Mononuclear cell (primary cell): ENCODE measurements around the gene SDHAF2. TPM values are rescaled to one million over a fixed set of nuclear protein-coding genes. Genes with fewer than 3 reads are reported as not detected.
"Not testable (repeated sequence)": the region's sequence is repeated elsewhere in the genome, so short reads cannot be mapped to it uniquely, and the experiment has no call there.

Experiments used
- H3K27me3 ChIP-seq: 2 replicates; pipeline ENCODE4 v1.6.0; 2011; ENCODE audit warnings: low read length, control low read depth; ENCODE audit not compliant: insufficient read depth
- H3K4me1 ChIP-seq: 2 replicates; pipeline ENCODE4 v1.5.1; 2011; ENCODE audit warnings: mild to moderate bottlenecking, low read length, control low read depth; ENCODE audit not compliant: insufficient read depth
- H3K4me3 ChIP-seq: 2 replicates; pipeline ENCODE4 v1.5.1; 2011; ENCODE audit warnings: mild to moderate bottlenecking, low read length, moderate library complexity
- H3K9me3 ChIP-seq: 2 replicates; pipeline ENCODE4 v1.5.1; 2011; ENCODE audit warnings: low read depth, mild to moderate bottlenecking, control low read depth, low read length
- total RNA-seq: library from RNA; depleted of rRNA; stranded (reverse); fragments of >200 nt; gene quantifications from one replicate; pipeline ENCODE4 v1.2.3, GENCODE V29; 2012

Gene SDHAF2
- total RNA-seq, 1 donor, result 52.2 TPM

DNA sequence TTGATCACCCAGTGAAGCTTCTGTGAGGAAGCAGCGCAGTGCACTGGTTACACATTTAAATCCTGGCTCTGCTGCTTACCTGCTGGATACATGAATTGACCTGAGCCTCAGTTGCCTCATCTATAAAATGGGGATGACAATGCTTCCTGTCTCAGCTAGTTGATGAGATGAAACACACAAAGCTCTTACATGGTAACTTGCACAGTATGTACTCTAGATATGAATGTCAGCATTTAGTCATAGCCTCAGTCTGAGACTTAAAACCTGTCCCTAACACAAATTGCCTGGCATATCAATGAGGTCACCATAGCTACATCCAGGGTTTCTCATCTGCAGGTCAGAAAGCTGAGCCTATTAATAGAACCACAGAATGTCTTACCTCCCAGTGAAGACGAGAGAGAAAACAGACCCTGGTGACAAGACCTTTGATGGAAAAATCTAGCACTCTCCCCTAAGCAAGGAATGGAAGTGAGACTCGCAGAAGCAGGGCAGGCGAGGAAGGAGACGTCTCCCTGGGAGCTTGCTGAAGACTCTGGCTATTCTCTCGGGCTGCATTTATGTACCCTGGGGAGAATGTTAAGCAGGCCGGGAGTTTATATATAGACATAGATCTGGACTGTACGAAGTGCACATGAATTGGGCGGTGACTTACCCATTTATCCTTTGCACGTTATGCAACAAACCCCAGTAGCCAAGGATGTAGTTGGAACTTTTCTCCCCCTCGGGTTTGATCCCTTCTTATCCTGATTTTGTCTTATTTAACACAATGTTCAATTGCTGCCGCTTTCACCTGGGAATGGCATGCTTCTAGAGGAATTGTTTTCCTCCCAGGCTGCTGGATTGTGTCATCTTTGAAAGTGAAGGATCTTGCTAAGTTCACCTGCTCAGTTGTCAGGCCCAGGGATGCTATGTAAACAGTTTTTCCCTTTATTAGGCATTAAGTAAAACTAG lies 18.0 kb downstream of the SDHAF2 start:
- H3K4me1 ChIP-seq, result no peaks in the 10 kb centered on the region

DNA sequence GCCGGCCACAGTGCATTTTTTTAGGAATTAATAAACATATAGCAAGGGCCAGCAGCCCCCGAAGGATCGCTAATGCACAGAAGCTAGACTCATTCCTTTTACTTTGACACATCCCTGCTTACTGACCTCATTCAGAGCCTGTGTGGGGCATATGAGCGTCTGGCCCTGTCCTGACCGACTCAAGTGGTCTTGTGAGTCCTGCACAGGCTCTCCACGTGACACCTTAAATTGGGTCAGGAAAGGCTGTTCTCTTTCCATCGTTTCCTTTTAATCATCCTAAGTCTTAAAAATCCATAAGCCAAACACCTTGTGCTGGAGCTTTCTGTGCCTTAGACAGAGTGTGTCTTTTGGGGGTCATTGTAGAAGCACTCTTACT lies 18.6 kb downstream of the SDHAF2 start:
- no peaks in the 10 kb centered on the region for H3K27me3 ChIP-seq
- H3K4me3 ChIP-seq, result no peak overlapping the region
- no peaks in the 10 kb centered on the region for H3K4me1 ChIP-seq
- no peaks in the 10 kb centered on the region for H3K9me3 ChIP-seq

More for the DNA sequence above, 18.0 kb downstream of the SDHAF2 start:
- Histone ChIP-seq H3K27me3 (no peaks in the 10 kb centered on the region), H3K9me3 (no peaks in the 10 kb centered on the region), H3K4me3 (no peak overlapping the region)

DNA sequence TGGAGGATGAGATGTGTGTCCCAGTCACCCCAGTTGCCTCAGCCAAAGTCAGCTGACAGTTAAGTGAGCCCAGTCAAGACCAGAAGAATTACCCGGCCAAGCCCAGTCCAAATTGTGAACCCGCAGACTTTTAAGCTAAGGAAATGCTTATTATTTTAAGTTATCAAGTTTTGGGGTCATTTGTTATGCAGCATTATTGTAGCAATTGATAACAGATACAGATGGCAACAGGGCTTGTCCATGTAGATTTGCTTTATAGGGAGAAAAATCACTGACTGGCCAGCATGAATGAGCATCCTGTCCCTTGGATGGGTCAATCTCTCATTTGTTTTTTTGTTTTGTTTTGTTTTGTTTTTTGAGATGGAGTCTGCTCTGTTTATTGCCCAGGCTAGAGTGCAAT lies 22.9 kb downstream of the SDHAF2 start:
- Histone ChIP-seq H3K4me3 (no peak overlapping the region), H3K27me3 (no peaks in the 10 kb centered on the region), H3K9me3 (no peaks in the 10 kb centered on the region), H3K4me1 (no peaks in the 10 kb centered on the region)

DNA sequence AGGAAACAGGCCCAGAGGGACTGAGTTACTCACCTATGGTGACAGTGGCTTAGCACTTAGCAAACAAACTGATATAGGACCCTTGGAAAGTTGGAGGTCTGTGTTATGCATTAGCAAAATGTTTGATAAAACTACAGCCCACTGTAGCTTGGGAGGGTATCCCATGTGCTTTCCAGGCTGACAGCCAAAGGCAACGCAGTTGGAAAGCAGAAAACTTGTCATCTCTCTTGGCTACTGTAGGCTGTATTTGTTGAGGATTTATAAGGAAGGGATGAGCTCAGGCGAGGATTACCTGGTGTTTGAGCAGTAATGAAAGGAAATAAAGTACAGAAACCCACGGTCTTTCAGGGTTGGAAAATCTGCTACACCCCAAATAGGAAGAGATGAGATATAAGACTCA lies 23.8 kb downstream of the SDHAF2 start:
- Histone ChIP-seq H3K4me3 (no peak overlapping the region), H3K9me3 (no peaks in the 10 kb centered on the region), H3K4me1 (no peaks in the 10 kb centered on the region), H3K27me3 (no peaks in the 10 kb centered on the region)

DNA sequence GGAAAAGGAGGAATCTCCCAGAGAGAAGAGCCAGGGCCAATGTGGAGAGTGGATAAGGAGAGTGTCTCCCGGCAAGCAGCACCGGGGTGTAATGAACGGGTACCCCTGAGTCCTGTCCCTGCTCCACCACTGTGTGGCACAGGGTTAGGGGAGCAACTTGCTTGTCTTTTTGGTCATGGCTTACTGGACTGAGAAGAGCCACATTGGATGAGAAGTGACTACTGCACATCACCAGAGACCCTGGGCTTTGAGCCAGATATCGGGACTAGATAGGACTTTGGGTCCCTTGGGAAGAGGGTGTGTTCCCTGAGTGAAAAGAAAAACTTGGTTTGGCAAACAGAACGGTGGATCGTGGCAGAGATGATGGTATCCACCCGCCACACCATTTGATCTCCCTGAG lies 24.6 kb downstream of the SDHAF2 start:
- H3K4me3 ChIP-seq, result no peak overlapping the region
- no peaks in the 10 kb centered on the region for H3K27me3 ChIP-seq
- H3K9me3 ChIP-seq, result no peaks in the 10 kb centered on the region
- H3K4me1 ChIP-seq, result no peaks in the 10 kb centered on the region

DNA sequence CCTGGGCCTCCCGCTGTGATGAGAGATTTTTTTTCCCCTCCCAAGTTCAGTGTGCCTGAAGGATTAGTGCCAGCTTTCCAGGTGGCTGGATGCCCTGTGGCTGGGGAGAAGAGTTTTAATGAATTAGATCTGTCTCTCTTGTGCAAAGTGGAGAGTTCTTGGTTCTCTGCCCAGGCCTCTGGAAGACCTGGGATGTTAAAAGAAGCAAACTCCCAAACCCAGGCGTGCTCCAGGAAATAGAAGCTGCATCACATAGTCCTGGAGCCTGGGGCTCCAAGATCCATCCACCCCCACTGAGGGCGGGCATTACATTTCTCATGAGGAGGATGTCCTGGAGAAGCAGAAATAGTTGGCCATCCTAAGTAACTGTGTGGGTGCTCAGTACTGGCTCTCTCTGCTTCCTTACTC lies 30.6 kb downstream of the SDHAF2 start:
- H3K4me1 ChIP-seq, result no peaks in the 10 kb centered on the region
- no peak overlapping the region for H3K4me3 ChIP-seq
- H3K27me3 ChIP-seq, result no peaks in the 10 kb centered on the region
- H3K9me3 ChIP-seq, result no peaks in the 10 kb centered on the region

DNA sequence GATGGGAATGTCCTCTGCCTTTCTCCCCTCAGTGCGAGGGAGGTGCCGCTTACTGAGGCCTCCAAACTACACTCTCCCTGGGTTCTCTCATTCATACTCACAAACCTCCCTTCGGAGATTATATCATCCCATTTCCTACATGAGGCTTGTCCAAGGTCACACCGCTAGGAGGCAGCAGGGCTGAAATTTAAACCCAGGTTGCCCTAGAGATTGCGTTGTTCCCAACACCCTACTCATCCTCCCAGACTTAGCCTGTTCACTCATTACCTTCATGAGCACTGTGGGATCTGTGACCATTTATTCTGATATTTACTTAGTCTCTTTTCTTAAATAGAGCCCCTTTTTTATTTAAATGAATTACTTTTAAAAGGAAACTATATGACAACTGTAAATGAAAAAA lies 31.1 kb downstream of the SDHAF2 start:
- no peaks in the 10 kb centered on the region for H3K9me3 ChIP-seq
- H3K4me3 ChIP-seq, result no peak overlapping the region
- H3K27me3 ChIP-seq, result no peaks in the 10 kb centered on the region
- H3K4me1 ChIP-seq, result no peaks in the 10 kb centered on the region

DNA sequence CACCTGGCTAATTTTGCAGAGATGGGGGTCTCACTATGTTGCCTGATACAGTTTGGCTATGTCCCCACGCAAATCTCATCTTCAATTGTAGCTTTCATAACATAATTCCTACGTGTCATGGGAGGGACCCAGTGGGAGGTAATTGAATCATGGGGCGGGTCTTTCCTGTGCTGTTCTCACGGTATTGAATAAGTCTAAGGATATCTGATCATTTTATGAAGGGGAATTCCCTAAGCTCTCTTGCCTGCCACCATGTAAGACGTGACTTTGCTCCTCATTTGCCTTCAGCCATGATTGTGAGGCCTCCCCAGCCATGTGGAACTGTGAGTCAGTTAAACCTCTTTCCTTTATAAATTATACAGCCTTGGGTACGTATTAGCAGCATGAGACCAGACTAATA lies 37.7 kb downstream of the SDHAF2 start:
- H3K9me3 ChIP-seq, H3K4me1 ChIP-seq, H3K4me3 ChIP-seq: not testable (repeated sequence)

DNA sequence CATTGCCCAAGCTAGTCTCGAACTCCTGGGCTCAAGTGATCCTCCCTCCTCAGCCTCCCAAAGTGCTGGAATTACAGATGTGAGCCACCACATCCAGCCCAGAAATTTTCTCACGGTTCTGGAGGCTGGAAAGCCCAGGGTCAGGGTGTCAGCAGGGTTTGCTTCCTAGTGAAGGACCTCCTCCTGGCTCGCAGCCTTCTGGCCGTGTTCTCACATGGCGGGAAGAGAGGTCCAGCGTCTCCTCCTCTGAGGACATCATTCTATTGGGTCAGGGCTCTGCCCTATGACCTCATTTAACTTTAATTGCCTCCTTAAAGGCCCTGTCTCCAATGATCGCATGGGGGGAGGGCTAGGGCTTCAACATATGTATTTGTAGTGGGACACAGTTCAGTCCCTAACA lies 38.1 kb downstream of the SDHAF2 start:
- Histone ChIP-seq H3K9me3 (no peaks in the 10 kb centered on the region), H3K27me3 (no peaks in the 10 kb centered on the region), H3K4me1 (no peaks in the 10 kb centered on the region), H3K4me3 (no peak overlapping the region)

More for the DNA sequence above, 37.7 kb downstream of the SDHAF2 start:
- H3K27me3 ChIP-seq, result not testable (repeated sequence)

DNA sequence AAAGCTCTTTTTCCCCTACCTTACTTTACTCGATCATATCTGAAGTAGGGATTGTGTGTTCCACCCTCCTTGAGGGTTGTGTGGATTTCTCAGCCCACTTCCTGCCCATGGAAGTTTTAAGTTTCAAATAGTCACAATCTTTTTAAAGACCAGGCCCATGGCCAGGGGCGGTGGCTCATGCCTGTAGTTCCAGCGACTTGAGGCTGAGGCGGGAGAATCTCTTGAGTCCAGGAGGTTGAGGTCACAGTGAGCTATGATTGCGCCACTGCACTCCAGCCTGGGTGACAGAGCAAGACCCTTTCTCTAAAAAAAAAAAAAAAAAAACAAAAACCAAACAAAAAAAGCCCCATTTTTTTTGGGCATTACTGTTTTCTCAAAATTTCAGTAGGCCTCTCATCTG lies 42.4 kb downstream of the SDHAF2 start:
- H3K9me3 ChIP-seq, result no peaks in the 10 kb centered on the region
- H3K27me3 ChIP-seq, result no peaks in the 10 kb centered on the region
- no peaks in the 10 kb centered on the region for H3K4me1 ChIP-seq
- no peak overlapping the region for H3K4me3 ChIP-seq

DNA sequence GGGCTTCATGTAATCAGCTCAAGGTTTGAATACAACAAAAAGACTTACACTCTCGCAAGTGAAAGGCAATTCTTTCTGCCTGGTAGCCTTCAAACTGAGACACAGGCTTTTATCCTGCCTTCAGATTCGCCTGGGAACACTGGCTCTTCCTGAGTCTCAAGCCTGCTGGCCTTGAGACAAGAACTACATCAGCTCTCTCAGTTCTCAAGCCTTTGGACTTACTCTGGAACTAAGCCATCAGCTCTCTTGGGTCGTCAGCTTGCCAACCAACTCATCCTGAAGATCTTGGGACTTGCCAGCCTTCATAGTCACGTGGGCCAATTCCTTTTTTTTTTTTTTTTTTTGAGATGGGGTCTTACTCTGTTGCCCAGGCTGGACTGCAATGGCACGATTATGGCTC lies 42.9 kb downstream of the SDHAF2 start:
- H3K4me1 ChIP-seq, result no peaks in the 10 kb centered on the region
- H3K27me3 ChIP-seq, result no peaks in the 10 kb centered on the region
- no peak overlapping the region for H3K4me3 ChIP-seq
- no peaks in the 10 kb centered on the region for H3K9me3 ChIP-seq

DNA sequence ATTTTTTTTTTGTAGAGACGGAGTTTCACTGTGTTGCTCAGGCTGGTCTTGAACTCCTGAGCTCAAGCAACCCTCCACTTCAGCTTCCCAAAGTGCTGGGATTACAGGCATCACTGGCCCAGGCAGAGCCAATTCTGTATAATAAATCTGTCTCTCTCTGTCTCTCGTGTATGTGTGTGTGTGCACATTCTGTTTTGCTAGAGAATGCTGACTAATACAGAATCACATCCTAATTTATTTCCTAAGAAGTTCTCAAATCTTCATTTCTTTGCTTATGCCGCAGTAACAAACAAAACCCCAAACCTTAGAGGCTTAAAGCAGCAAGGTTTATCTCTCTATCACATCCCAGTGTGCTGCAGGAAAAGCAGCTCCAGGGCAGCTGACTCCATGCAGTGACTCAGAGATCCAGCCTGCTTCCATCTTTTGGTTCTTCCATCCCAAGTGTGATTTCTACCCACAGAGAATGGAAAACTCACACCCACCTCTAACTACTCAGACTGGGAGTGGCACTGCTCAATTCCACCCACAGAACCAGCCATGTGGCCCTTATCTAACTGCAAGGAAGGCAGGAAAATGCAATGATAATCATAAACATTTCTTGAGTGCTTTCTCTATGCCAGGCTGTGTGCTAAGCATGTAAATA lies 43.6 kb downstream of the SDHAF2 start:
- no peak overlapping the region for H3K4me3 ChIP-seq

DNA sequence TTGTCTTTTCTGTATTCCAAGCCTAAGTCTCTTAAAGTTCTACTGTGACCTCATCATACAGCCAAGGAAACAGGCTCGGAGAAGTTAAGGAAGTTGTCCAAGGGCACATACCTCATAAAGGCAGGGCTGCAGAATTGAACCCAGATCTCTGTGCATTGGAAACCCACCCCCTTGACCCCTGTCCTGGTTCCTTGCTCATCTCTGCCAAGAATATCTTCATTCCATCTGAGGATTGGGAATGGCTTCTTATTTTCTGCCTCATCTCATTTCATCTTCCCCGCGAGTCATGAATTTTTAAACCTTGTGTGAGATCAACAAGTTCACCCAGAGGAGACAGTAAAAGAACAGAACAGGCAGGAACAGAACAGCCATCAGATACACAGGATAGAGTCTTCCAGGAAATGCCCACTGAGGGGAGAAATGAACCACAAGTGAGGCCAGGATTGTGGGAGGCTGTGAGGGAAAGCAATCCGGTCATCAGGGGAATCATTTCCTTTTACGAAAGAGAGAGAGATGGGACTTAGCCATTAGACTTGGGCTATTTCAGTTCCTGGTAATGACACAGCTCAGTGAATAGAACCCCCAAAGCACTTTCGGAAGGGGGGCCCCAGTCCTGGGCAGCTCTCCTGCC lies 44.2 kb downstream of the SDHAF2 start:
- Histone ChIP-seq H3K4me3 (no peak overlapping the region), H3K27me3 (no peaks in the 10 kb centered on the region), H3K4me1 (no peaks in the 10 kb centered on the region), H3K9me3 (no peaks in the 10 kb centered on the region)

More for the DNA sequence above, 43.6 kb downstream of the SDHAF2 start:
- Histone ChIP-seq H3K9me3 (no peaks in the 10 kb centered on the region), H3K4me1 (no peaks in the 10 kb centered on the region), H3K27me3 (no peaks in the 10 kb centered on the region)

DNA sequence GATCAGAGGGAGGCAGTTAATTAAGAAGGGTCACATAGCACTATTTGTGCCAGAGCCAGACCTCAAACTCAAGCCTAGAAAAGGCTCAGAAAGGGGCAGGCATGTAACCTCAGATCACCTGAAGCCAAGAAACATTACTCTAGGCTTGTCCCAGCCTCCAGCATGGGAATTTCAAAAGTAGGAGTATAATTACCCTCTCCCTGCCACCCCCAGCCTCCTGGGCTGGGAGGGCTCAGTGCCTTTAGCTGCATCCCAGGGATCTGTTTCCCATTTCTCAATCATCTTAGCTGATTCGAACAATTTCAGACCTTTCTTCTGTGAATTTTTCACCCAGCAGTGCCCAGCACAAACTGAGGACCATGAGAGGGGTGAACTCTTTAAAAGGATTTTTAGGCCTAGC lies 45.5 kb downstream of the SDHAF2 start:
- H3K27me3 ChIP-seq, result no peaks in the 10 kb centered on the region
- no peak overlapping the region for H3K4me3 ChIP-seq
- H3K9me3 ChIP-seq, result no peaks in the 10 kb centered on the region
- H3K4me1 ChIP-seq, result no peaks in the 10 kb centered on the region

DNA sequence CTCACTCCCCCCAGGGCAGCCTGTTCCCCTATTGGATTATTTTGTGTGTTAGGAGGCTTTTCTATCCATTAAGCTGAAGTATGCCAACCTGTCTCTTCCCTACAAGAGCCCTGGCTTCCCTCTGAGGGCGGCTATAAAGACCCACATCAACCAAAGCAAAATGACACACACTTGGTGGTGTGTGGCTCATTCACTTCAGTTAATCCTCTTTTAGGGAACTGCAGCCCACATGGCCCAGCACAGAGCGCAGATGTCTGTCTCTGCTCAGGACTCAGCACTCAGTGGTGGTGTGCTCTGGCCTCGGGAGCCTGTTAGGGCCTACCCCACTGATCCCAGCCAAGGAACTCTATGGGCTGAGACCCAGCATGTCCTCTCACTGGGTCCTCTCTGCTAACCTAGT lies 46.4 kb downstream of the SDHAF2 start:
- Histone ChIP-seq H3K4me1 (no peaks in the 10 kb centered on the region), H3K9me3 (no peaks in the 10 kb centered on the region), H3K4me3 (no peak overlapping the region), H3K27me3 (no peaks in the 10 kb centered on the region)
